Epithelial cell of umbilical artery (primary cell): ENCODE measurements around the gene UMODL1. TPM values are rescaled to one million over a fixed set of nuclear protein-coding genes. Genes with fewer than 3 reads are reported as not detected.

Source experiments
- total RNA-seq: library from RNA; depleted of rRNA; stranded (reverse); fragments of >200 nt; gene quantifications from 2 replicates; pipeline ENCODE4 v1.2.3, GENCODE V29; 2014

The UMODL1 gene, protein sequence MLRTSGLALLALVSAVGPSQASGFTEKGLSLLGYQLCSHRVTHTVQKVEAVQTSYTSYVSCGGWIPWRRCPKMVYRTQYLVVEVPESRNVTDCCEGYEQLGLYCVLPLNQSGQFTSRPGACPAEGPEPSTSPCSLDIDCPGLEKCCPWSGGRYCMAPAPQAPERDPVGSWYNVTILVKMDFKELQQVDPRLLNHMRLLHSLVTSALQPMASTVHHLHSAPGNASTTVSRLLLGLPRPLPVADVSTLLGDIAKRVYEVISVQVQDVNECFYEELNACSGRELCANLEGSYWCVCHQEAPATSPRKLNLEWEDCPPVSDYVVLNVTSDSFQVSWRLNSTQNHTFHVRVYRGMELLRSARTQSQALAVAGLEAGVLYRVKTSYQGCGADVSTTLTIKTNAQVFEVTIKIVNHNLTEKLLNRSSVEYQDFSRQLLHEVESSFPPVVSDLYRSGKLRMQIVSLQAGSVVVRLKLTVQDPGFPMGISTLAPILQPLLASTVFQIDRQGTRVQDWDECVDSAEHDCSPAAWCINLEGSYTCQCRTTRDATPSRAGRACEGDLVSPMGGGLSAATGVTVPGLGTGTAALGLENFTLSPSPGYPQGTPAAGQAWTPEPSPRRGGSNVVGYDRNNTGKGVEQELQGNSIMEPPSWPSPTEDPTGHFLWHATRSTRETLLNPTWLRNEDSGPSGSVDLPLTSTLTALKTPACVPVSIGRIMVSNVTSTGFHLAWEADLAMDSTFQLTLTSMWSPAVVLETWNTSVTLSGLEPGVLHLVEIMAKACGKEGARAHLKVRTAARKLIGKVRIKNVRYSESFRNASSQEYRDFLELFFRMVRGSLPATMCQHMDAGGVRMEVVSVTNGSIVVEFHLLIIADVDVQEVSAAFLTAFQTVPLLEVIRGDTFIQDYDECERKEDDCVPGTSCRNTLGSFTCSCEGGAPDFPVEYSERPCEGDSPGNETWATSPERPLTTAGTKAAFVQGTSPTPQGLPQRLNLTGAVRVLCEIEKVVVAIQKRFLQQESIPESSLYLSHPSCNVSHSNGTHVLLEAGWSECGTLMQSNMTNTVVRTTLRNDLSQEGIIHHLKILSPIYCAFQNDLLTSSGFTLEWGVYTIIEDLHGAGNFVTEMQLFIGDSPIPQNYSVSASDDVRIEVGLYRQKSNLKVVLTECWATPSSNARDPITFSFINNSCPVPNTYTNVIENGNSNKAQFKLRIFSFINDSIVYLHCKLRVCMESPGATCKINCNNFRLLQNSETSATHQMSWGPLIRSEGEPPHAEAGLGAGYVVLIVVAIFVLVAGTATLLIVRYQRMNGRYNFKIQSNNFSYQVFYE
- total RNA-seq, result not detected in 2 replicates

DNA sequence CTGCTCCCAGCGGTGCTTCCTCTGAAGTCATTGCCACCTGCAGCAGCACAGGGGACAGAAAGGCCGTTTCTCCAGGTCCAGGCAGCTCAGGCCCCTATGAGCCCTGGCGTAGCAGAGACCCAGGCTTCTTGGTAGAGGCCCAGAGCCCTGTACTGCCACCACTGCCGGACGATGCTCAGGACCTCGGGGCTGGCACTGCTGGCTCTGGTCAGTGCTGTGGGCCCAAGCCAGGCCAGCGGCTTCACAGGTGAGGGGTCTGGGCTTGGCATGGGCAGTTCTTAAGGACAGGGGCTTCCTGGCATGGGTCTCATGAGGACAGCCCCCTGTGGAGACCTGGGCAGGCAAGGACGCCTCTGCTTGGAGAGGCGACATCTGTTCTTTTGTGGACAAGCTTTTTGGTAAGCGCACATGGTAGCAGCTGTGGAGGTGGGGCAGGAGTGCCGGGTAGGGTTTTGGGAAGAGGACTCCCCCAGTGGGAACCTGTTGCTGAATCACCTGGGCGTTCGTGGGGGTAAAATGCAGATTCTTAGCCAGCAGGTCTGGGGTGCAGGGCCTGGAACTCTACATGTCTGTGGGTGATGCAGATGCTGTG, at the start of gene UMODL1:
Gene UMODL1, plus strand, starts transcription at position 172 of the 592 bp plus-strand sequence. Its CDS starts 0 bp downstream, at position 172.

Other genes with a start within 250 kb of the UMODL1 start
- 3.2 and 3.9 TPM in 2 replicates for gene PRDM15, start 192.0 kb upstream of the UMODL1 start, total RNA-seq
- gene C2CD2, start 117.3 kb upstream of the UMODL1 start, total RNA-seq, result 21.1 and 35.3 TPM in 2 replicates
- 3.6 and 6.5 TPM in 2 replicates for gene ZBTB21, start 61.0 kb upstream of the UMODL1 start, total RNA-seq
- 20.2 and 35.1 TPM in 2 replicates for gene ABCG1, start 147.8 kb downstream of the UMODL1 start, total RNA-seq
- gene TFF3, start 244.1 kb downstream of the UMODL1 start, total RNA-seq, result not detected in 2 replicates